Mesothelial cell of epicardium (in vitro differentiated cells): ENCODE measurements around the gene SLC44A3. TPM values are rescaled to one million over a fixed set of nuclear protein-coding genes. Genes with fewer than 3 reads are reported as not detected.

Source experiments
- DNase-seq, 2 experiments: peaks; one replicate each; pipeline ENCODE4 v3.0.0; 2021; ENCODE audit warnings: low spot score in 2 of 2; ENCODE audit not compliant: unreplicated experiment in 2 of 2
- H3K27ac Mint-ChIP-seq: 2 replicates; pipeline ENCODE4 v1.8.0; 2021; ENCODE audit warnings: mixed read lengths
- H3K27me3 Mint-ChIP-seq: 2 replicates; pipeline ENCODE4 v1.8.0; 2021; ENCODE audit warnings: low read depth, mixed read lengths
- H3K36me3 Mint-ChIP-seq: 2 replicates; pipeline ENCODE4 v1.8.0; 2021; ENCODE audit warnings: mixed read lengths
- H3K4me1 Mint-ChIP-seq: 2 replicates; pipeline ENCODE4 v1.8.0; 2021; ENCODE audit warnings: mixed read lengths
- H3K4me3 Mint-ChIP-seq: 2 replicates; pipeline ENCODE4 v1.8.0; 2021; ENCODE audit warnings: mild to moderate bottlenecking, moderate library complexity, mixed read lengths
- H3K9me3 Mint-ChIP-seq: 2 replicates; pipeline ENCODE4 v1.8.0; 2021; ENCODE audit warnings: mixed read lengths
- total RNA-seq: library from RNA; stranded (reverse); gene quantifications from 3 replicates; pipeline ENCODE4 v1.2.1, GENCODE V29; 2021
- TF ChIP-seq, protein P1 (sequence below): fragments of 200-600 bp; sonication (generic); IDR thresholded peaks from one replicate; pipeline ENCODE4 v1.5.0; 2021; ENCODE audit warnings: antibody characterized with exemption; ENCODE audit not compliant: unreplicated experiment

SLC44A3 gene
- total RNA-seq, 1 donor from 2014 or later: 9.2 TPM

- TF ChIP-seq, protein P1, sequence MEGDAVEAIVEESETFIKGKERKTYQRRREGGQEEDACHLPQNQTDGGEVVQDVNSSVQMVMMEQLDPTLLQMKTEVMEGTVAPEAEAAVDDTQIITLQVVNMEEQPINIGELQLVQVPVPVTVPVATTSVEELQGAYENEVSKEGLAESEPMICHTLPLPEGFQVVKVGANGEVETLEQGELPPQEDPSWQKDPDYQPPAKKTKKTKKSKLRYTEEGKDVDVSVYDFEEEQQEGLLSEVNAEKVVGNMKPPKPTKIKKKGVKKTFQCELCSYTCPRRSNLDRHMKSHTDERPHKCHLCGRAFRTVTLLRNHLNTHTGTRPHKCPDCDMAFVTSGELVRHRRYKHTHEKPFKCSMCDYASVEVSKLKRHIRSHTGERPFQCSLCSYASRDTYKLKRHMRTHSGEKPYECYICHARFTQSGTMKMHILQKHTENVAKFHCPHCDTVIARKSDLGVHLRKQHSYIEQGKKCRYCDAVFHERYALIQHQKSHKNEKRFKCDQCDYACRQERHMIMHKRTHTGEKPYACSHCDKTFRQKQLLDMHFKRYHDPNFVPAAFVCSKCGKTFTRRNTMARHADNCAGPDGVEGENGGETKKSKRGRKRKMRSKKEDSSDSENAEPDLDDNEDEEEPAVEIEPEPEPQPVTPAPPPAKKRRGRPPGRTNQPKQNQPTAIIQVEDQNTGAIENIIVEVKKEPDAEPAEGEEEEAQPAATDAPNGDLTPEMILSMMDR: no peak
- no peak overlapping the region for H3K27ac Mint-ChIP-seq
- no peak for DNase-seq
- H3K4me3 Mint-ChIP-seq: no peak overlapping the region
- H3K4me1 Mint-ChIP-seq: peaks cover 49% of the 10 kb centered on the region
- H3K36me3 Mint-ChIP-seq: no peaks in the 10 kb centered on the region
- no peaks in the 10 kb centered on the region for H3K27me3 Mint-ChIP-seq
- no peaks in the 10 kb centered on the region for H3K9me3 Mint-ChIP-seq
Observed at GRCh38 chr1:94803106-94803505, 17.1 kb upstream of the SLC44A3 start.

- Mint-ChIP-seq H3K27ac (peak overlapping the region; percentile 40), H3K4me3 (no peak overlapping the region), H3K27me3 (no peaks in the 10 kb centered on the region), H3K36me3 (no peaks in the 10 kb centered on the region), H3K4me1 (peaks cover 51% of the 10 kb centered on the region), H3K9me3 (no peaks in the 10 kb centered on the region)
- TF ChIP-seq, protein P1: no peak
- DNase-seq: no peak
Observed at GRCh38 chr1:94803517-94804441, 16.4 kb upstream of the SLC44A3 start.

DNA sequence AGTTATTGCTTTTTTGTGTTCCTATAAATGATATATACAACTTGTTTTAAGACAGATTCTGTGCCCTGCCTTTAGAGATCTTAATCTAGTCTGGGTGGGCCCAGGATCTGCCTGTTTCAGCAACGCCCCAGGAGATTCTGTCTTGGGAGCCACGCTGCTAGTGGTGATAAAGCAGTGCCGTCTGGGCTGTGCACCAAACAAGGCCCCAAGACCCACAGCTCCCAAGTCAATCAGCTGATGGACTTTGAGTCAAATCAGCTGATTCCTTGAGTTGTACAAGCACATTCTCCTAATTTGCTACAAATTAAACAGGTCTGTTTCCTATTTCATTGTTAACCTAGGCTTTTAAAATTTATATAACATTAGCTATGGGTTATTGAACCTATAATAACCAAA, 15.7 kb upstream of the SLC44A3 start:
- no peak for DNase-seq
- H3K27ac Mint-ChIP-seq: no peak overlapping the region
- no peak overlapping the region for H3K4me3 Mint-ChIP-seq
- H3K4me1 Mint-ChIP-seq: peaks cover 50% of the 10 kb centered on the region
- no peaks in the 10 kb centered on the region for H3K27me3 Mint-ChIP-seq
- H3K36me3 Mint-ChIP-seq: no peaks in the 10 kb centered on the region
- H3K9me3 Mint-ChIP-seq: no peaks in the 10 kb centered on the region
- TF ChIP-seq, protein P1: no peak

- peak in 1 of 2 experiments; percentile 70 for DNase-seq
- Mint-ChIP-seq H3K4me1 (peaks cover 47% of the 10 kb centered on the region), H3K27me3 (no peaks in the 10 kb centered on the region), H3K27ac (peak overlapping the region; percentile 85), H3K4me3 (peak overlapping the region; percentile 39), H3K9me3 (no peaks in the 10 kb centered on the region), H3K36me3 (no peaks in the 10 kb centered on the region)
- TF ChIP-seq, protein P1: peak; percentile 89
Observed at GRCh38 chr1:94805912-94806311, 14.2 kb upstream of the SLC44A3 start.

- no peaks in the 10 kb centered on the region for H3K9me3 Mint-ChIP-seq
- peaks cover 44% of the 10 kb centered on the region for H3K4me1 Mint-ChIP-seq
- no peaks in the 10 kb centered on the region for H3K27me3 Mint-ChIP-seq
- peak overlapping the region; percentile 36 for H3K4me3 Mint-ChIP-seq
- H3K36me3 Mint-ChIP-seq: peaks cover 3% of the 10 kb centered on the region
- TF ChIP-seq, protein P1: no peak
- no peak for DNase-seq
- peak overlapping the region; percentile 74 for H3K27ac Mint-ChIP-seq
Observed at GRCh38 chr1:94806441-94806871, 13.7 kb upstream of the SLC44A3 start.
